Transverse colon (tissue), 4 donors: ENCODE measurements around the gene AVPI1.

Experiments
- CTCF ChIP-seq, 5 experiments: fragments of 200-600 bp in 3 of 5; fragments of 450-650 bp in 2 of 5; sonication (generic) in 3 of 5; IDR thresholded peaks; 1 replicate in 2 of 5; 2 replicates in 3 of 5; pipeline ENCODE4 v1.5.1; 2016 to 2017; ENCODE audit warnings: antibody characterized with exemption in 5 of 5, inconsistent platforms in 3 of 5, mild to moderate bottlenecking in 2 of 5, moderate library complexity in 1 of 5
- EP300 ChIP-seq: sonication (generic); formaldehyde crosslinking; IDR thresholded peaks from one replicate; pipeline ENCODE4 v1.6.1; 2017; ENCODE audit warnings: antibody characterized with exemption, low read depth
- POLR2A ChIP-seq: fragments of 450-650 bp; IDR thresholded peaks from one replicate; pipeline ENCODE4 v1.6.1; 2016; ENCODE audit warnings: antibody characterized with exemption, mild to moderate bottlenecking, moderate library complexity
- POLR2AphosphoS5 ChIP-seq, 3 donors: sonication (generic); formaldehyde crosslinking; IDR thresholded peaks; one replicate each; pipeline ENCODE4 v1.6.1; 2016; ENCODE audit warnings: antibody characterized with exemption in 3 of 3

GRCh38 chr10:97733256-97733655 lies 46.2 kb upstream of the AVPI1 start:
- TF ChIP-seq POLR2A, result no peak
- TF ChIP-seq EP300, result no peak
- TF ChIP-seq CTCF (IDR thresholded peaks at IDR 0.05), result no peak
- TF ChIP-seq POLR2AphosphoS5 (IDR thresholded peaks at IDR 0.05), result no peak
